ENCODE measurements around the gene PHAX. TPM values are rescaled to one million over a fixed set of nuclear protein-coding genes. Genes with fewer than 3 reads are reported as not detected.
"Not testable (repeated sequence)": the region's sequence is repeated elsewhere in the genome, so short reads cannot be mapped to it uniquely, and the experiment has no call there.

The PHAX gene

GRCh38 chr5:126664586-126664985 lies 63.8 kb downstream of the PHAX start:
- Histone ChIP-seq H3K9ac (ENCODE audit: low read depth, low read length) (no peak overlapping the region), H3K36me3 (ENCODE audit: insufficient read depth, low read length) (no peaks in the 10 kb centered on the region), H3K4me2 (ENCODE audit: low read length) (no peak overlapping the region), H3K9me3 (replicated peaks; ENCODE audit: low read length) (no peaks in the 10 kb centered on the region), H3K27me3 (ENCODE audit: control insufficient read depth, insufficient read depth, low read length) (peaks cover 3% of the 10 kb centered on the region), H3K4me1 (ENCODE audit: control insufficient read depth, insufficient read depth, low read length) (no peaks in the 10 kb centered on the region), H3K4me3 (ENCODE audit: low read length) (no peak overlapping the region)

GRCh38 chr5:126670109-126670508 lies 69.4 kb downstream of the PHAX start:
- H3K4me3 ChIP-seq (ENCODE audit: low read length); H3K36me3 ChIP-seq (ENCODE audit: insufficient read depth, low read length); H3K4me1 ChIP-seq (ENCODE audit: control insufficient read depth, insufficient read depth, low read length); H3K4me2 ChIP-seq (ENCODE audit: low read length); H3K9ac ChIP-seq (ENCODE audit: low read depth, low read length); H3K27me3 ChIP-seq (ENCODE audit: control insufficient read depth, insufficient read depth, low read length); H3K9me3 ChIP-seq (replicated peaks; ENCODE audit: low read length): not testable (repeated sequence)

- not testable (repeated sequence) for H3K9me3 ChIP-seq (replicated peaks; ENCODE audit: low read length); H3K36me3 ChIP-seq (ENCODE audit: insufficient read depth, low read length); H3K9ac ChIP-seq (ENCODE audit: low read depth, low read length)
Observed at GRCh38 chr5:126671681-126672080, 70.9 kb downstream of the PHAX start.

GRCh38 chr5:126673477-126673876 lies 72.7 kb downstream of the PHAX start:
- no peaks in the 10 kb centered on the region for H3K9me3 ChIP-seq (replicated peaks; ENCODE audit: low read length)
- H3K4me3 ChIP-seq (ENCODE audit: low read length) = no peak overlapping the region
- no peaks in the 10 kb centered on the region for H3K4me1 ChIP-seq (ENCODE audit: control insufficient read depth, insufficient read depth, low read length)
- no peaks in the 10 kb centered on the region for H3K36me3 ChIP-seq (ENCODE audit: insufficient read depth, low read length)
- H3K4me2 ChIP-seq (ENCODE audit: low read length) = no peak overlapping the region
- no peak overlapping the region for H3K9ac ChIP-seq (ENCODE audit: low read depth, low read length)
- H3K27me3 ChIP-seq (ENCODE audit: control insufficient read depth, insufficient read depth, low read length) = no peaks in the 10 kb centered on the region

More at GRCh38 chr5:126671681-126672080, 70.9 kb downstream of the PHAX start:
- H3K4me2 ChIP-seq (ENCODE audit: low read length); H3K27me3 ChIP-seq (ENCODE audit: control insufficient read depth, insufficient read depth, low read length); H3K4me1 ChIP-seq (ENCODE audit: control insufficient read depth, insufficient read depth, low read length); H3K4me3 ChIP-seq (ENCODE audit: low read length): not testable (repeated sequence)

- Histone ChIP-seq H3K4me2 (ENCODE audit: low read length) (no peak overlapping the region), H3K4me3 (ENCODE audit: low read length) (no peak overlapping the region), H3K27me3 (ENCODE audit: control insufficient read depth, insufficient read depth, low read length) (no peaks in the 10 kb centered on the region), H3K4me1 (ENCODE audit: control insufficient read depth, insufficient read depth, low read length) (no peaks in the 10 kb centered on the region), H3K36me3 (ENCODE audit: insufficient read depth, low read length) (no peaks in the 10 kb centered on the region), H3K9ac (ENCODE audit: low read depth, low read length) (no peak overlapping the region), H3K9me3 (replicated peaks; ENCODE audit: low read length) (no peaks in the 10 kb centered on the region)
Observed at GRCh38 chr5:126674145-126674544, 73.4 kb downstream of the PHAX start.

- no peaks in the 10 kb centered on the region for H3K36me3 ChIP-seq (ENCODE audit: insufficient read depth, low read length)
- no peak overlapping the region for H3K4me2 ChIP-seq (ENCODE audit: low read length)
- H3K9ac ChIP-seq (ENCODE audit: low read depth, low read length) = no peak overlapping the region
Observed at GRCh38 chr5:126675338-126675737, 74.6 kb downstream of the PHAX start.

GRCh38 chr5:126676195-126676624 lies 75.5 kb downstream of the PHAX start:
- no peak overlapping the region for H3K4me2 ChIP-seq (ENCODE audit: low read length)
- peaks cover 2% of the 10 kb centered on the region for H3K27me3 ChIP-seq (ENCODE audit: control insufficient read depth, insufficient read depth, low read length)
- H3K4me3 ChIP-seq (ENCODE audit: low read length) = no peak overlapping the region
- no peaks in the 10 kb centered on the region for H3K9me3 ChIP-seq (replicated peaks; ENCODE audit: low read length)
- no peaks in the 10 kb centered on the region for H3K4me1 ChIP-seq (ENCODE audit: control insufficient read depth, insufficient read depth, low read length)
- no peaks in the 10 kb centered on the region for H3K36me3 ChIP-seq (ENCODE audit: insufficient read depth, low read length)
- no peak overlapping the region for H3K9ac ChIP-seq (ENCODE audit: low read depth, low read length)

More at GRCh38 chr5:126675338-126675737, 74.6 kb downstream of the PHAX start:
- no peaks in the 10 kb centered on the region for H3K9me3 ChIP-seq (replicated peaks; ENCODE audit: low read length)
- H3K27me3 ChIP-seq (ENCODE audit: control insufficient read depth, insufficient read depth, low read length) = no peaks in the 10 kb centered on the region
- H3K4me1 ChIP-seq (ENCODE audit: control insufficient read depth, insufficient read depth, low read length) = no peaks in the 10 kb centered on the region
- no peak overlapping the region for H3K4me3 ChIP-seq (ENCODE audit: low read length)

Small RNA genes lying within 50 kb of the gene (small RNA-seq; reads per million reads assigned to genes)
- gene BOLA3P3 = not detected
- not detected for gene RNU6-290P

Measured in skeletal muscle satellite cell (primary cell).